ENCODE data around the gene DUSP1. TPM values are rescaled to one million over a fixed set of nuclear protein-coding genes. Genes with fewer than 3 reads are reported as not detected.
"Not testable (repeated sequence)": the region's sequence is repeated elsewhere in the genome, so short reads cannot be mapped to it uniquely, and the experiment has no call there.

The DUSP1 gene
- total RNA-seq, result 3,538 TPM

- H3K4me1 ChIP-seq (ENCODE audit: insufficient read depth, low read length), result peaks cover 74% of the 10 kb centered on the region
- H3K4me3 ChIP-seq (ENCODE audit: low read length), result peak within 1 kb of the TSS; percentile 72
- no peaks in the 10 kb centered on the region for H3K27me3 ChIP-seq (ENCODE audit: insufficient read depth, low read length)
- H3K9me3 ChIP-seq (ENCODE audit: low read depth, low read length), result no peaks in the 10 kb centered on the region
These were observed at the start of gene DUSP1 for GRCh38 chr5:172770675-172771438. TSS of gene DUSP1 (minus strand) at chr5:172771195. CDS start at chr5:172770952, 243 bp downstream.

DNA sequence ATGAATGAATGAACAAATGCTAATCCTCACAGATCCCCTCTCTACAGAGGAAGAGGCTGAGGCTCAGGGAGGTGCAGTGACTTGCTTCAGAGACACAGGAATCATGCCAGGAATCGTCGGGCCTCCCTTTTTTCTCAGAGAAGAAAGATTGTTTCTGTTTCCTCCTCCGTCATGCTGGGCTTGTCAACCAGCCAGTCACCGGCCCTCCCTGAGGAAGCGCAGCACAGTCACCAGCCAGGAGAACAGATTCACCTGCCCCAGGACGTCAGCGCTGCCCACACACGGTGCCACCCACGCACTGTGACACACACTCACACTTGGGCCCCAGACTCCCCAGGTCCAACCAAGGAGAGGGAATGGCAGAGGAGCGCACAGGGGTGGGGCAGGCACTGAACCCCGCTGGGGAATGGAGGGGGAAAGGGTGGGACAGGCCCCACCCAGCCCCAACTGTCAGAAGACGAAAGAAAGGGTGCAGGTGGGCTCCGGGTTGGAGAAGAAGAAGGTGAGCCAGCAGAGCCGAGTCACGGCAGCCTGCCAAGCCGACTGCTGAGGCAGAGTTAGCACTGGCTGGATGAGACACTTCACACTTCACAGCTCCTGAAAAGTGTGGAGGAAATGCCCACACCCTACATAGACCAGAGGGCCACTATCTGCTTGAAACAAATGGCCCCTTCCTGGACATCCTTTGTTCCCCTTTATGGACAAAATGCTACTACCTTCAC, 49.2 kb upstream of the DUSP1 start:
- Histone ChIP-seq H3K27me3 (ENCODE audit: insufficient read depth, low read length) (no peaks in the 10 kb centered on the region), H3K9me3 (ENCODE audit: low read depth, low read length) (no peaks in the 10 kb centered on the region), H3K4me3 (ENCODE audit: low read length) (no peak overlapping the region), H3K4me1 (ENCODE audit: insufficient read depth, low read length) (no peaks in the 10 kb centered on the region)

GRCh38 chr5:172819569-172819968, 48.6 kb upstream of the DUSP1 start:
- no peaks in the 10 kb centered on the region for H3K4me1 ChIP-seq (ENCODE audit: insufficient read depth, low read length)
- H3K4me3 ChIP-seq (ENCODE audit: low read length), result no peak overlapping the region
- no peaks in the 10 kb centered on the region for H3K9me3 ChIP-seq (ENCODE audit: low read depth, low read length)
- no peaks in the 10 kb centered on the region for H3K27me3 ChIP-seq (ENCODE audit: insufficient read depth, low read length)

DNA sequence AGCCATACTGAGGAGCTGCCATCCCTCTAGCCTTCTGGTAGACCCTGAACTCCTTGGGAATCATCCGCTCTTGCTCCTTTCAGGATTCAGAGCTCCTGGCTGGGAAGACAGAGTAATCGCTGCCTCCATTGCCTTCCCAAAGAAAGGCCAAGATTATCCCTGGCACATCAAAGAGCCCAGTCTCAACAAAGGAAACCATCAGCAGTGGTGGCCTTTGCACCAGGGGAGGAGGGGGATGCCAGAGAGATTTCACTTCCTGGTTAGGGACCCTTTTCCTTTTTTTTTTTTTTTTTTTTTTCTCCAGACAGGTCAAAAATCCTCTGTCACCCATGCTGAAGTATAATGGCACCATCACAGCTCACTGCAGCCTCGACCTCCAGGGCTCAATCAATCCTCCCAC, 47.1 kb upstream of the DUSP1 start:
- Histone ChIP-seq H3K4me1 (ENCODE audit: insufficient read depth, low read length) (no peaks in the 10 kb centered on the region), H3K27me3 (ENCODE audit: insufficient read depth, low read length) (no peaks in the 10 kb centered on the region), H3K9me3 (ENCODE audit: low read depth, low read length) (no peaks in the 10 kb centered on the region), H3K4me3 (ENCODE audit: low read length) (no peak overlapping the region)

GRCh38 chr5:172817664-172818063, 46.7 kb upstream of the DUSP1 start:
- Histone ChIP-seq H3K4me3 (ENCODE audit: low read length) (no peak overlapping the region), H3K27me3 (ENCODE audit: insufficient read depth, low read length) (no peaks in the 10 kb centered on the region), H3K9me3 (ENCODE audit: low read depth, low read length) (no peaks in the 10 kb centered on the region), H3K4me1 (ENCODE audit: insufficient read depth, low read length) (no peaks in the 10 kb centered on the region)

DNA sequence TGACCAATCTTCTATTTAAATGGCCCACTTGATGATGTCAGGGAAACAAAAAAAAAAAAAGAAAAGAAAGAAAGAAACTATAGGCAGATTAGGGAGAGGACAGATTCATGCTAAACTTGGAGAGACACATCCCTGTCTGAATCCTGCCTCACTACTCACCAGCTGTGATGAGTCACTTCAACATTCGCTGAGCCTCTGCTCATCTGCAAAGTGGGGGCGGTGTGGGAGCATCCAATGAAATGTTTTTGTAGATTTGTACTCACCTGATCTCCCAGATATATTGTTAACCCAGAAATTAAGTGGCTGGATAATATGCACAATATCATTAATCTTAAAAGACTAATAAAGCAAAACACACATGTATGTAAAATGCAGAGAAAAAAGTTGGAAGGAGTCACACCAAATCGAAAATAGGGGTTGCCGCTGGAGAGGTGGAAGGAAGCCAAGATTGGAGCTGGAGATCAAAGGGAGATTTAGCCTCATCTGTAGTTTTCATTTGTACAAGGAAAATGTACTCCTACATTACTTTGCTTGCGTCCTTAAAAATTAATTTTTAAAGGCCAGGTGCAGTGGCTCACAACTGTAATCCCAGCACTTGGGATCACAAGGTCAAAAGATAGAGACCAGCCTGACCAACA, 46.0 kb upstream of the DUSP1 start:
- no peaks in the 10 kb centered on the region for H3K9me3 ChIP-seq (ENCODE audit: low read depth, low read length)
- H3K27me3 ChIP-seq (ENCODE audit: insufficient read depth, low read length), result no peaks in the 10 kb centered on the region
- H3K4me3 ChIP-seq (ENCODE audit: low read length), result no peak overlapping the region
- H3K4me1 ChIP-seq (ENCODE audit: insufficient read depth, low read length), result no peaks in the 10 kb centered on the region

- H3K27me3 ChIP-seq (ENCODE audit: insufficient read depth, low read length), result no peaks in the 10 kb centered on the region
- H3K9me3 ChIP-seq (ENCODE audit: low read depth, low read length), result no peaks in the 10 kb centered on the region
- H3K4me1 ChIP-seq (ENCODE audit: insufficient read depth, low read length), result no peaks in the 10 kb centered on the region
- no peak overlapping the region for H3K4me3 ChIP-seq (ENCODE audit: low read length)
These were observed 44.6 kb upstream of the DUSP1 start for GRCh38 chr5:172815631-172816030.

- H3K4me1 ChIP-seq (ENCODE audit: insufficient read depth, low read length), result peaks cover 18% of the 10 kb centered on the region
- not testable (repeated sequence) for H3K9me3 ChIP-seq (ENCODE audit: low read depth, low read length); H3K4me3 ChIP-seq (ENCODE audit: low read length); H3K27me3 ChIP-seq (ENCODE audit: insufficient read depth, low read length)
These were observed 40.0 kb upstream of the DUSP1 start for GRCh38 chr5:172810996-172811395.

- peaks cover 25% of the 10 kb centered on the region for H3K4me1 ChIP-seq (ENCODE audit: insufficient read depth, low read length)
- H3K27me3 ChIP-seq (ENCODE audit: insufficient read depth, low read length), result no peaks in the 10 kb centered on the region
- no peak overlapping the region for H3K4me3 ChIP-seq (ENCODE audit: low read length)
- H3K9me3 ChIP-seq (ENCODE audit: low read depth, low read length), result no peaks in the 10 kb centered on the region
These were observed 38.8 kb upstream of the DUSP1 start for GRCh38 chr5:172809774-172810173.

DNA sequence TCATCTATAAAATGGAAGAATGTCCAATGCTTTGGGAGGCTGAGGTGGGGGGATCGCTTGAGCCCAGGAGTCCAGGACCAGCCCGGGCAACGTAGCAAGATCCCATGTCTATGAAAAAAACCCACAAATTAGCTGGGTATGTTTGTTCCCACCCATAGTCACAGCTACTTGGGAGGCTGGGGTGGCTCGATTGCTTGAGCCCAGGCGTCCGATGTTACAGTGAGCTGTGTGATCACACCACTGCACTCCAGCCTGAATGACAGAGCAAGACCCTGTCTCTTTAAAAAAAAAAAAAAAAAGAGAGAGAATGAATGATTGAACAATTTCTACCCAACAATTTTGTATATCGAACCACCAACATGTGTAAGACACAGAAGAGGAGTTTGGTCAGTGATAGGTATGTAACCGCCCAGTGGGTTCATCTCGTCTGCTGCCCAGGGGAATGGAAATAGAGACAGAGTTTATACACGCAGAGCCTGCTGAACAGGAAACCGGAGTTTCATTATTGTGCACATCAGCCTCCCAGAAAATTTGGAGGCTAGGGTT, 36.8 kb upstream of the DUSP1 start:
- Histone ChIP-seq H3K27me3 (ENCODE audit: insufficient read depth, low read length) (no peaks in the 10 kb centered on the region), H3K4me1 (ENCODE audit: insufficient read depth, low read length) (peaks cover 25% of the 10 kb centered on the region), H3K9me3 (ENCODE audit: low read depth, low read length) (no peaks in the 10 kb centered on the region), H3K4me3 (ENCODE audit: low read length) (peak overlapping the region; percentile 26)

GRCh38 chr5:172806897-172807672, 36.1 kb upstream of the DUSP1 start:
- H3K9me3 ChIP-seq (ENCODE audit: low read depth, low read length), result no peaks in the 10 kb centered on the region
- no peaks in the 10 kb centered on the region for H3K27me3 ChIP-seq (ENCODE audit: insufficient read depth, low read length)
- peaks cover 25% of the 10 kb centered on the region for H3K4me1 ChIP-seq (ENCODE audit: insufficient read depth, low read length)
- peak overlapping the region; percentile 26 for H3K4me3 ChIP-seq (ENCODE audit: low read length)

- H3K9me3 ChIP-seq (ENCODE audit: low read depth, low read length), result no peaks in the 10 kb centered on the region
- no peak overlapping the region for H3K4me3 ChIP-seq (ENCODE audit: low read length)
- H3K4me1 ChIP-seq (ENCODE audit: insufficient read depth, low read length), result peaks cover 33% of the 10 kb centered on the region
- H3K27me3 ChIP-seq (ENCODE audit: insufficient read depth, low read length), result no peaks in the 10 kb centered on the region
These were observed 34.8 kb upstream of the DUSP1 start for GRCh38 chr5:172805736-172806255.

DNA sequence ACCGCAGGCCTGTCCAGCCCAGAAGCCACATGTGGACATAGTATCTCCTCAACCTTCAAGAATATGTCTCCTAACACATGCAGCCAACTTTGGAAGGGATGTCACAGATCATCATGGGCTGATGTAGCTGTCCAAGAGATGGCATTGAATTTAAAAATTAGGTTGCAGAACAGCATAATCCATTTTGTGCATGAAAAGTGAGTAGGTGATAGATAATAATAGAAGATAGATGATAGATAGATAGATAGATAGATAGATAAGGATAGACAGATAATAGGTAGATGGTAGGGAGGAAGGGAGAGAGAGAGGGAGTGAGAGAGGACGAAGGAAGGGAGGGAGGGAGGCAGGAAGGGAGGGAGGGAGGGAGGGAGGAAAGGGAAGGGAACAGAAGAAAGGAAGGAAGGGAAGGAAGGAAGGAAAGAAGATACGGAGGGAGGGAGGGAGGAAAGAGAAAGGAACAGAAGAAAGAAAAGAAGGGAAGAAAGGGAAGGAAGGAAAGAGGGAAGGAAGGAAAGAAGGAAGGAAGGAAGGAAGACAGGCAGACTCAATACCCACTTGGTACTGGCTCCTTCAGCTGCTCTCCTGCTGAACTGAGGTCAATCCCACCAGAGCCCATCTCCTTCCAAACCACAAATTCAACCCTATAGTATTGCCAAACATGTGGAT, 34.2 kb upstream of the DUSP1 start:
- H3K4me3 ChIP-seq (ENCODE audit: low read length), result no peak overlapping the region
- peaks cover 38% of the 10 kb centered on the region for H3K4me1 ChIP-seq (ENCODE audit: insufficient read depth, low read length)
- no peaks in the 10 kb centered on the region for H3K27me3 ChIP-seq (ENCODE audit: insufficient read depth, low read length)
- H3K9me3 ChIP-seq (ENCODE audit: low read depth, low read length), result no peaks in the 10 kb centered on the region

GRCh38 chr5:172802567-172803176, 31.7 kb upstream of the DUSP1 start:
- Histone ChIP-seq H3K9me3 (ENCODE audit: low read depth, low read length) (no peaks in the 10 kb centered on the region), H3K27me3 (ENCODE audit: insufficient read depth, low read length) (no peaks in the 10 kb centered on the region), H3K4me3 (ENCODE audit: low read length) (no peak overlapping the region), H3K4me1 (ENCODE audit: insufficient read depth, low read length) (peaks cover 54% of the 10 kb centered on the region)

Data from mononuclear cell (primary cell).